Testis (tissue), 3 donors: ENCODE measurements around the gene ST6GALNAC5. TPM values are rescaled to one million over a fixed set of nuclear protein-coding genes. Genes with fewer than 3 reads are reported as not detected.

Experiments
- DNase-seq: peaks from one replicate; pipeline ENCODE4 v3.0.0-alpha.2; 2019
- H3K27ac ChIP-seq, 2 donors: fragments of 200-600 bp; sonication (generic); one replicate each; pipeline ENCODE4 v1.5.1; 2019
- H3K27me3 ChIP-seq: fragments of 200-600 bp; sonication (generic); one replicate; pipeline ENCODE4 v1.5.1; 2019
- H3K36me3 ChIP-seq: fragments of 200-600 bp; sonication (generic); one replicate; pipeline ENCODE4 v1.5.1; 2017; ENCODE audit warnings: low read depth; ENCODE audit errors: missing control alignments
- H3K4me1 ChIP-seq: fragments of 200-600 bp; sonication (generic); one replicate; pipeline ENCODE4 v1.5.1; 2019
- H3K4me3 ChIP-seq, 2 donors: fragments of 200-600 bp; sonication (generic); one replicate each; pipeline ENCODE4 v1.5.1; 2017 to 2019
- H3K9me3 ChIP-seq: fragments of 200-600 bp; sonication (generic); one replicate; pipeline ENCODE4 v1.5.1; 2017
- POLR2A ChIP-seq: fragments of 450-650 bp; IDR thresholded peaks from one replicate; pipeline ENCODE4 v1.6.1; 2017; ENCODE audit warnings: antibody characterized with exemption, mild to moderate bottlenecking, moderate library complexity
- WGBS, 2 donors: methylation state at CpG; one replicate each; pipeline ENCODE4 v1.1.5; 2018; 5-methylcytosine and 5-hydroxymethylcytosine counted together
- intact Hi-C: fragments of 100-400 bp; cut with DNase I; formaldehyde crosslinking; loops from one replicate; pipeline ENCODE4 v1.15.1; 2023; ENCODE audit warnings: low total_unique reads
- polyA plus RNA-seq: library from polyadenylated mRNA; stranded (reverse); fragments of 350-450 nt; fragmentation: Illumina TruSeq; extraction: RNeasy Lipid Tissue Mini Kit (QIAGEN cat#74804); gene quantifications from one replicate; pipeline ENCODE4 v1.2.3, GENCODE V29; 2014; ENCODE audit warnings: low read depth, low replicate concordance; ENCODE audit not compliant: insufficient read depth
- total RNA-seq, 2 donors: library from RNA; depleted of rRNA; stranded (reverse); fragments of >200 nt; gene quantifications; one replicate each; pipeline ENCODE4 v1.2.3, GENCODE V29; 2016
- TF ChIP-seq, protein P1 (sequence below), 3 experiments: fragments of 450-650 bp in 2 of 3; fragments of 200-600 bp in 1 of 3; sonication (generic) in 1 of 3; IDR thresholded peaks; one replicate each; pipeline ENCODE4 v1.5.1; 2016 to 2019; ENCODE audit warnings: antibody characterized with exemption in 3 of 3, mild to moderate bottlenecking in 2 of 3, moderate library complexity in 1 of 3

The ST6GALNAC5 gene
- total and polyA plus RNA-seq, 3 donors from 2014 or later: 3.1 to 26.6 (median 11.1) TPM

DNA sequence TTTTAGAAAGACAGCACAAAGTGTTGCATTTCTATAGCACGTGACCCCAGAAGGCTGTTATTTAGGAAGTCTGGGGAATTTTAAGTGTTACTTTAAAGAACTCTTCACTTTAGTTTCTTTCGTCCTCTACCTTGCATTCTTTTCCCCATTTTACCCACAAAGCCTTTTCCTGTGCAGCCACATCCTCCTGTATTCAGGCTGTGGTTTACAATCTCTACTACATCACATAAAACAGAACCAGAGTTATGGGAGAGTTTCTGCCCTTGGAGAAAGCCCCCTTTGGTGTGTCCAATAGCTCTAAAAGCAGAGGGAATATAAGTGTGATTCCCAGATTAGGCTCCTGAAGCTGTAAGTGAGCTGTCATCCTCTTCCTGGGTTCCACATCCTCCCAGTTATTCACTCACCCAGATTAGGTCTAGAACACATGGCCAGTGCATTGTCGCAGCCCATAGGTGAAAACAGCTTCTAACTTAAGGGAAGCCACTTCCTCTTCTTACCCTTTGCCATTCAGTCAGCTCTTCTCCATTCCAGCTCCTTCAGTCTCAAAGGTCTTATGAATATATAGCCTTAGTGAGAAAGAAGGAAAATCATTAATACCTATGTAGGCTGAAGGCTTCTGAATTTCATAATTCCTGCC is 180.8 kb downstream of the ST6GALNAC5 start:
- H3K27me3 ChIP-seq: no peaks in the 10 kb centered on the region
- H3K27ac ChIP-seq: no peak overlapping the region
- DNase-seq: no peak
- intact Hi-C loops: no loop called here
- H3K36me3 ChIP-seq: no peaks in the 10 kb centered on the region
- H3K9me3 ChIP-seq: no peaks in the 10 kb centered on the region
- WGBS, 2 donors: 83 to 87% methylated on average over 3 of the region's 3 CpGs
- TF ChIP-seq, protein P1, sequence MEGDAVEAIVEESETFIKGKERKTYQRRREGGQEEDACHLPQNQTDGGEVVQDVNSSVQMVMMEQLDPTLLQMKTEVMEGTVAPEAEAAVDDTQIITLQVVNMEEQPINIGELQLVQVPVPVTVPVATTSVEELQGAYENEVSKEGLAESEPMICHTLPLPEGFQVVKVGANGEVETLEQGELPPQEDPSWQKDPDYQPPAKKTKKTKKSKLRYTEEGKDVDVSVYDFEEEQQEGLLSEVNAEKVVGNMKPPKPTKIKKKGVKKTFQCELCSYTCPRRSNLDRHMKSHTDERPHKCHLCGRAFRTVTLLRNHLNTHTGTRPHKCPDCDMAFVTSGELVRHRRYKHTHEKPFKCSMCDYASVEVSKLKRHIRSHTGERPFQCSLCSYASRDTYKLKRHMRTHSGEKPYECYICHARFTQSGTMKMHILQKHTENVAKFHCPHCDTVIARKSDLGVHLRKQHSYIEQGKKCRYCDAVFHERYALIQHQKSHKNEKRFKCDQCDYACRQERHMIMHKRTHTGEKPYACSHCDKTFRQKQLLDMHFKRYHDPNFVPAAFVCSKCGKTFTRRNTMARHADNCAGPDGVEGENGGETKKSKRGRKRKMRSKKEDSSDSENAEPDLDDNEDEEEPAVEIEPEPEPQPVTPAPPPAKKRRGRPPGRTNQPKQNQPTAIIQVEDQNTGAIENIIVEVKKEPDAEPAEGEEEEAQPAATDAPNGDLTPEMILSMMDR (IDR thresholded peaks at IDR 0.05): no peak
- TF ChIP-seq POLR2A: no peak
- no peaks in the 10 kb centered on the region for H3K4me1 ChIP-seq
- H3K4me3 ChIP-seq: no peak overlapping the region

DNA sequence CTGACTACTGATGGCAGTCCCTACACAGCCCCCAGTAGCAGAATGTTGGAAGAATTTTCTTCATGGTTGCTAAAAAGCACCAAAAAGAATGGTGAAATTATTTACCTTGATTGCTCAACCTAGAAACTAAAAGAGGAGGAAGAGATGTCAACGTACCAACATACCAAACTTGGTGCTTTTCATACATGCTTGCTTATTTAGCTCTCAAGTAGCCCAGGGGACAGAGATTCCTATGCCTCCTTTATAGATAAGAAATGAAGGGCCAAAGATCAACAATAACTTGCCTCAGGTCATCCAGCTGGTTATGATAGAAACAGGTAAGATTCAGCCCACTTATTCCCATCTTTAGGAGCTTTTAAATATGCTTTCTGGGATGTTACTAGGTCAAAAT is 181.3 kb downstream of the ST6GALNAC5 start:
- TF ChIP-seq, protein P1 (IDR thresholded peaks at IDR 0.05): no peak
- no peak for TF ChIP-seq POLR2A
- 83 to 87% methylated on average over 1 of the region's 1 CpG for WGBS, 2 donors
- Histone ChIP-seq H3K9me3 (no peaks in the 10 kb centered on the region), H3K4me3 (no peak overlapping the region), H3K36me3 (no peaks in the 10 kb centered on the region), H3K27me3 (no peaks in the 10 kb centered on the region), H3K4me1 (no peaks in the 10 kb centered on the region), H3K27ac (no peak overlapping the region)
- intact Hi-C loops: no loop called here
- DNase-seq: no peak

- no peaks in the 10 kb centered on the region for H3K36me3 ChIP-seq
- no peak for DNase-seq
- intact Hi-C loops: no loop called here
- no peaks in the 10 kb centered on the region for H3K4me1 ChIP-seq
- H3K9me3 ChIP-seq: no peaks in the 10 kb centered on the region
- TF ChIP-seq, protein P1 (IDR thresholded peaks at IDR 0.05): no peak
- no peak for TF ChIP-seq POLR2A
- no peaks in the 10 kb centered on the region for H3K27me3 ChIP-seq
- no peak overlapping the region for H3K27ac ChIP-seq
- WGBS, 2 donors: 44 to 56% methylated on average over 1 of the region's 1 CpG
- H3K4me3 ChIP-seq: no peak overlapping the region
These were observed 184.1 kb downstream of the ST6GALNAC5 start for GRCh38 chr1:77051425-77051824.

DNA sequence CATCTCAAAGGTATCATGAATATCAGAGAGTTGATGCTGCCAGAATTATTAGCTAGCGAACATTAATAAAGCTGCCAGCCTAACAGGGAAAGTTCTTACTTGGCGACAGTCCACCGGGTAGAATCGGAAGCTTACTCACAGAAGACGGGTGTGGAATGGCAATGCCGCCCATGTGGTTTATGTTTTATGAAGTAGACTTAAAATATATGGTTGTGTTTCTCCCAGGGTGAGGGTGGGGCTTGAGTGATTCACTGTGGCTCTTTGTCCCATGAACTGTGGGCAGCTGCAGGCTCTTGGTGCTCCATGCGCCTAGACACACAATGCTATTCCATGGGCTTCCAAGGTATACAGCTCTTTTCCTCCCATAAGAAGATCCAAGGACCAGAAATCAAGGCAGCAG is 189.2 kb downstream of the ST6GALNAC5 start:
- no peaks in the 10 kb centered on the region for H3K4me1 ChIP-seq
- H3K27ac ChIP-seq: no peak overlapping the region
- H3K36me3 ChIP-seq: no peaks in the 10 kb centered on the region
- H3K4me3 ChIP-seq: no peak overlapping the region
- H3K27me3 ChIP-seq: no peaks in the 10 kb centered on the region
- WGBS, 2 donors: 94% methylated on average over 7 of the region's 7 CpGs
- intact Hi-C loops: no loop called here
- no peaks in the 10 kb centered on the region for H3K9me3 ChIP-seq
- DNase-seq: no peak
- no peak for TF ChIP-seq POLR2A
- TF ChIP-seq, protein P1 (IDR thresholded peaks at IDR 0.05): no peak

GRCh38 chr1:77057994-77058585 is 190.8 kb downstream of the ST6GALNAC5 start:
- Histone ChIP-seq H3K27me3 (no peaks in the 10 kb centered on the region), H3K9me3 (no peaks in the 10 kb centered on the region), H3K4me3 (no peak overlapping the region), H3K27ac (no peak overlapping the region), H3K36me3 (no peaks in the 10 kb centered on the region), H3K4me1 (no peaks in the 10 kb centered on the region)
- WGBS, 2 donors: 79 to 84% methylated on average over 7 of the region's 7 CpGs
- intact Hi-C loops: no loop called here
- TF ChIP-seq, protein P1 (IDR thresholded peaks at IDR 0.05): no peak
- no peak for TF ChIP-seq POLR2A
- DNase-seq: no peak
